Measurements from ENCODE around the gene CSRP1. TPM values are rescaled to one million over a fixed set of nuclear protein-coding genes. Genes with fewer than 3 reads are reported as not detected.

The CSRP1 gene
- total RNA-seq, 2 donors from 2014 or later = 41.6 to 57.8 TPM

- Mint-ChIP-seq H3K27ac (no peak overlapping the region), H3K9me3 (no peaks in the 10 kb centered on the region), H3K4me1 (ENCODE audit: low read depth in 2 of 2) (peaks cover 0 to 6% of the 10 kb centered on the region in 2 donors), H3K36me3 (no peaks in the 10 kb centered on the region), H3K27me3 (no peaks in the 10 kb centered on the region), H3K4me3 (no peak overlapping the region)
- ATAC-seq (no peak), DNase-seq (ENCODE audit: low spot score) (no peak)
These were observed 6.7 kb upstream of the CSRP1 start for GRCh38 chr1:201513498-201514243.

GRCh38 chr1:201511941-201512539, 5.1 kb upstream of the CSRP1 start:
- Mint-ChIP-seq H3K27ac (no peak overlapping the region), H3K27me3 (no peaks in the 10 kb centered on the region), H3K36me3 (no peaks in the 10 kb centered on the region), H3K4me1 (ENCODE audit: low read depth in 2 of 2) (peaks cover 0 to 6% of the 10 kb centered on the region in 2 donors), H3K9me3 (no peaks in the 10 kb centered on the region), H3K4me3 (no peak overlapping the region)
- no peak for DNase-seq (ENCODE audit: low spot score)
- ATAC-seq = no peak

GRCh38 chr1:201511396-201511940, 4.5 kb upstream of the CSRP1 start:
- H3K27ac Mint-ChIP-seq = no peak overlapping the region
- H3K36me3 Mint-ChIP-seq = no peaks in the 10 kb centered on the region
- no peaks in the 10 kb centered on the region for H3K9me3 Mint-ChIP-seq
- H3K4me1 Mint-ChIP-seq (ENCODE audit: low read depth in 2 of 2) = peaks cover 2 to 6% of the 10 kb centered on the region in 2 donors
- no peak overlapping the region for H3K4me3 Mint-ChIP-seq
- no peaks in the 10 kb centered on the region for H3K27me3 Mint-ChIP-seq
- no peak for DNase-seq (ENCODE audit: low spot score)
- ATAC-seq = no peak

- no peaks in the 10 kb centered on the region for H3K27me3 Mint-ChIP-seq
- H3K9me3 Mint-ChIP-seq = no peaks in the 10 kb centered on the region
- H3K36me3 Mint-ChIP-seq = no peaks in the 10 kb centered on the region
- no peak overlapping the region for H3K27ac Mint-ChIP-seq
- ATAC-seq (no peak), DNase-seq (ENCODE audit: low spot score) (no peak)
- no peak overlapping the region for H3K4me3 Mint-ChIP-seq
- H3K4me1 Mint-ChIP-seq (ENCODE audit: low read depth in 2 of 2) = peaks cover 9 to 13% of the 10 kb centered on the region in 2 donors
These were observed 3.8 kb upstream of the CSRP1 start for GRCh38 chr1:201510734-201511133.

GRCh38 chr1:201509601-201510374, 2.9 kb upstream of the CSRP1 start:
- ATAC-seq (no peak), DNase-seq (ENCODE audit: low spot score) (no peak)
- no peak overlapping the region for H3K4me3 Mint-ChIP-seq
- no peaks in the 10 kb centered on the region for H3K36me3 Mint-ChIP-seq
- peaks cover 17 to 21% of the 10 kb centered on the region in 2 donors for H3K4me1 Mint-ChIP-seq (ENCODE audit: low read depth in 2 of 2)
- H3K27me3 Mint-ChIP-seq = no peaks in the 10 kb centered on the region
- H3K27ac Mint-ChIP-seq = no peak overlapping the region
- no peaks in the 10 kb centered on the region for H3K9me3 Mint-ChIP-seq

GRCh38 chr1:201508809-201509208, 1.9 kb upstream of the CSRP1 start:
- Mint-ChIP-seq H3K36me3 (no peaks in the 10 kb centered on the region), H3K4me3 (no peak overlapping the region), H3K27me3 (no peaks in the 10 kb centered on the region), H3K4me1 (ENCODE audit: low read depth in 2 of 2) (peaks cover 18 to 21% of the 10 kb centered on the region in 2 donors), H3K27ac (no peak overlapping the region), H3K9me3 (no peaks in the 10 kb centered on the region)
- ATAC-seq (no peak), DNase-seq (ENCODE audit: low spot score) (no peak)

GRCh38 chr1:201507360-201507675, 395 bp upstream of the CSRP1 start:
- ATAC-seq = peak; percentile 3 to 21
- DNase-seq (ENCODE audit: low spot score) = no peak
- H3K27me3 Mint-ChIP-seq = no peaks in the 10 kb centered on the region
- peak overlapping the region; percentile 90 for H3K4me3 Mint-ChIP-seq
- H3K27ac Mint-ChIP-seq = peak overlapping the region; percentile 66 to 79
- no peaks in the 10 kb centered on the region for H3K9me3 Mint-ChIP-seq
- H3K4me1 Mint-ChIP-seq (ENCODE audit: low read depth in 2 of 2) = peaks cover 21 to 22% of the 10 kb centered on the region in 2 donors
- no peaks in the 10 kb centered on the region for H3K36me3 Mint-ChIP-seq

- DNase-seq (ENCODE audit: low spot score) (no peak), ATAC-seq (no peak)
- Mint-ChIP-seq H3K4me3 (peak overlapping the region; percentile 90), H3K27ac (peak overlapping the region; percentile 66 to 84), H3K4me1 (ENCODE audit: low read depth in 2 of 2) (peaks cover 15 to 22% of the 10 kb centered on the region in 2 donors), H3K9me3 (no peaks in the 10 kb centered on the region), H3K36me3 (no peaks in the 10 kb centered on the region), H3K27me3 (no peaks in the 10 kb centered on the region)
These were observed 831 bp downstream of the CSRP1 start for GRCh38 chr1:201506092-201506491.

- no peak for DNase-seq (ENCODE audit: low spot score)
- H3K4me1 Mint-ChIP-seq (ENCODE audit: low read depth in 2 of 2) = peaks cover 15 to 22% of the 10 kb centered on the region in 2 donors
- H3K27ac Mint-ChIP-seq = peak overlapping the region in 1 of 2 donors; percentile 84
- no peaks in the 10 kb centered on the region for H3K9me3 Mint-ChIP-seq
- no peaks in the 10 kb centered on the region for H3K36me3 Mint-ChIP-seq
- no peaks in the 10 kb centered on the region for H3K27me3 Mint-ChIP-seq
- ATAC-seq = no peak
- H3K4me3 Mint-ChIP-seq = peak overlapping the region; percentile 90
These were observed 1.4 kb downstream of the CSRP1 start for GRCh38 chr1:201505503-201505890.

GRCh38 chr1:201504799-201505502, 2.0 kb downstream of the CSRP1 start:
- H3K9me3 Mint-ChIP-seq = no peaks in the 10 kb centered on the region
- peak overlapping the region in 1 of 2 donors; percentile 84 for H3K27ac Mint-ChIP-seq
- no peaks in the 10 kb centered on the region for H3K27me3 Mint-ChIP-seq
- H3K36me3 Mint-ChIP-seq = no peaks in the 10 kb centered on the region
- H3K4me1 Mint-ChIP-seq (ENCODE audit: low read depth in 2 of 2) = peaks cover 15 to 22% of the 10 kb centered on the region in 2 donors
- DNase-seq (ENCODE audit: low spot score) (no peak), ATAC-seq (no peak)
- H3K4me3 Mint-ChIP-seq = peak overlapping the region; percentile 90

GRCh38 chr1:201504179-201504631, 2.7 kb downstream of the CSRP1 start:
- Mint-ChIP-seq H3K36me3 (no peaks in the 10 kb centered on the region), H3K27ac (no peak overlapping the region), H3K9me3 (no peaks in the 10 kb centered on the region), H3K27me3 (no peaks in the 10 kb centered on the region), H3K4me3 (no peak overlapping the region), H3K4me1 (ENCODE audit: low read depth in 2 of 2) (peaks cover 15 to 25% of the 10 kb centered on the region in 2 donors)
- DNase-seq (ENCODE audit: low spot score) (no peak), ATAC-seq (no peak)

- Mint-ChIP-seq H3K27me3 (no peaks in the 10 kb centered on the region), H3K4me3 (no peak overlapping the region), H3K4me1 (ENCODE audit: low read depth in 2 of 2) (peaks cover 15 to 26% of the 10 kb centered on the region in 2 donors), H3K36me3 (no peaks in the 10 kb centered on the region), H3K9me3 (no peaks in the 10 kb centered on the region), H3K27ac (no peak overlapping the region)
- no peak for ATAC-seq
- no peak for DNase-seq (ENCODE audit: low spot score)
These were observed 3.3 kb downstream of the CSRP1 start for GRCh38 chr1:201503397-201504176.

- H3K9me3 Mint-ChIP-seq = no peaks in the 10 kb centered on the region
- H3K27ac Mint-ChIP-seq = no peak overlapping the region
- H3K36me3 Mint-ChIP-seq = no peaks in the 10 kb centered on the region
- DNase-seq (ENCODE audit: low spot score) (no peak), ATAC-seq (no peak)
- H3K4me1 Mint-ChIP-seq (ENCODE audit: low read depth in 2 of 2) = peaks cover 15 to 29% of the 10 kb centered on the region in 2 donors
- no peaks in the 10 kb centered on the region for H3K27me3 Mint-ChIP-seq
- no peak overlapping the region for H3K4me3 Mint-ChIP-seq
These were observed 4.4 kb downstream of the CSRP1 start for GRCh38 chr1:201502511-201502857.

Measured in natural killer cell treated with Interleukin-12 subunit alpha and Interleukin-12 subunit beta and Interleukin-15 and Interleukin-18, amount 100 ng/mL, for 72 hours (primary cell).